GM21529 (cell line): ENCODE measurements around the gene IFT172.

Source experiments
- ATAC-seq: cut with Tn5 transposase; IDR thresholded peaks from one replicate; pipeline ENCODE4 v1.9.1; 2021; ENCODE audit not compliant: unreplicated experiment

Gene IFT172

DNA sequence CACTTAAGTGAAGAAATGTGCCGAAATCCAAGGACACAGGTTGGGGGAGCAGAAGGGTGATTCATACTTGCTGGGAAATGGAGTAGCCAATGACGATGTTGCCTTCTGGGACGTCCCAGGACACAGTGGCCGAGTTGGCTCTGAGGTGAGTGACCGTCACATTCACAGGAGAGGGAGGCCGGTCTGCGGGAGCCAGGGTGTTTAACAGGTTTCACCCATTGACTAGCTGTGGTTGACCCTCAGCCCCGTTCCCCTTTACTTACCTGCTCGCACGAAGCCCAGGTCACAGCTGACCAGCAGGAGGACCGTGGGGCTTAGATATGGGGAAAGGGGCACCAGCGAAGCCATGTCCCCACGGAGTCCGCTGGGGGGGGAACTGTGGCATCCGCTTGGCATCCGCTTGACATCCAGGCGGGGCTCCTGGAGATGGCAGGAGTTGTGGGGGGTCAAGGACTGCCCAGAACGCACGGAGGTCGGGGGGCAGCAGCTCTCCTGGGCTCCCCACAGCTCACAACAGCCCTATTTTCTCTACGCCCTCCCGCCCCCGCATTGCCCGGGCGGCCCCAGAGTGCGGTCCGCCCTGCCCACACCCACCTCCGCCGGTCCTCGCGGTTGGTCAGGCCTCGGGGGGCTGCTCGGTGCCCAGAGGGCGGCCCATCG lies 4.9 kb upstream of the IFT172 start:
- ATAC-seq = no peak

- ATAC-seq = no peak
Measured at GRCh38 chr2:27493948-27494283, 4.4 kb upstream of the IFT172 start.

- no peak for ATAC-seq
Measured at GRCh38 chr2:27492557-27492956, 3.0 kb upstream of the IFT172 start.

DNA sequence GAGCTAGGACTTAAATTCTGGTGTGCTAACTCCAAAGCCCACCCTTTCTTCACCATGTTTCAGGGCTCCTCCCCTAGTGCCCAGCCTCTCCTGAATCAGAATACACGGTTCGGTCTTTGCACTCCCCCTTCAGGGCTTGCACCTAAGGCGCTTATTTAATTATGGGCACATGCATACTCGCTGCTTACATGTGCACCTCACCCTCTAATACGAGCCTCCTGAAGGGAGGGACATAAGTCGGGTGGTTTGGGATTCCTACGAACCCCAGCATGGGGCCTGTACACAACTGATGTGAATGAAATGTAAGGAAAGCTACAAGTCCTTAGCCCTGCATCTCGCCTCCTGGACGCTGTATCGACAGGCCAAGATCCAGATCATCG lies 435 bp downstream of the IFT172 start:
- no peak for ATAC-seq

DNA sequence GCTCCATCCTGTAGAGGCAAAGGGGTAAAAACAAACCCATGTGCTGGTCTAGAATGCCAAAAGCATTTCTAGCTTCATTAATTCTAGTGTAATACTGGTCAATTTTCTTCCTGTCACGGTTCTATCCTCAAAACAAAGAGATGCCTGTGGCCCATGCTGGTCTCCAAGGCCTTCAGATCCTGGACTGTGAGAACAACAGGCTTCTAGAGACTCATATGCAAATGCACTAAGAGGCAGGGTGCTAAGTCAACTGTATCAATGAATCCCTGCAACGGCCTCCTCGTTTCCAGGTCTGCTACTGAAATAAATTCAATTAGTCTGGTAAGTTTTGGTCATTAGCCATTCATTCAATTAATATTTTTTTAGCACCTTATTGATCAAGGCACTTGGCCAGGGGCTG lies 4.0 kb downstream of the IFT172 start:
- ATAC-seq = no peak

DNA sequence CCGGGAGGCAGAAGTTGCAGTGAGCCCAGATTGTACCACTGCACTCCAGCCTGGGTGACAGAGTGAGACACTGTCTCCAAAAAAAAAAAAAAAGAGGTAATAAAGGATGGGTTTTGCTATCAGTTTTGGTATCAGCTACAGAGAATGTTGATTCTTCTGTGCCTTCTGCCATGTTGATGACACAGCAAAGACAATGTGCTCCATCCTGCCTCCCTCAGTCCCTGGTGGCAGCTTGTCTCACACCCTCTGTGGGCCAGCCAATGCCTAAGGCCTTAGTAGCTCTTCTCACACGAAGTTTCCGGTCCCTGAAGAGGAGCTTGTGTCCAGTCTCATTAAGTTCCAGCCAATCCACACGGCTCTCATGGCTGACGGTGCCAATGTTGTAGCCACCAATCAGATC lies 17.6 kb downstream of the IFT172 start:
- ATAC-seq = no peak

GRCh38 chr2:27464443-27464842 lies 25.1 kb downstream of the IFT172 start:
- ATAC-seq = no peak

DNA sequence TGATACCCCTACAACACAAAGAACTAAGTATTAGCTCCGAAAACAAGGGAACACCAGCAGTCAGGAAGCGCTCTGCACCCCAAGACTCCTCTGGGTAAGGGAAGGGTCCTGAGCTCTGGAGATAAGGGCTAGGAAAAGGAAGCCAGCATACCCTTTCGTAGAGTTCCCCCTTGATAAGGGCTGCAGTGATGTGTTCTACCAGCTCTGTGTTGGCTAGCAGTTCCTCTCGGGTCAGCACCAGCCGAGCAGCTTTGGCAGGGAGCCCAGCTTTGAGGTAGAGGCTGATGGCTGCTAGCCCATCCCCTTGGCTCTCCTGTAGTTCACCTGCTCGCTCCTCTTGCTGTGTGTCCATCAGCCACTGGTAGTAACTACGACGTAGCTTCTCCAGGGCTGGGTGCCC lies 28.4 kb downstream of the IFT172 start:
- no peak for ATAC-seq

DNA sequence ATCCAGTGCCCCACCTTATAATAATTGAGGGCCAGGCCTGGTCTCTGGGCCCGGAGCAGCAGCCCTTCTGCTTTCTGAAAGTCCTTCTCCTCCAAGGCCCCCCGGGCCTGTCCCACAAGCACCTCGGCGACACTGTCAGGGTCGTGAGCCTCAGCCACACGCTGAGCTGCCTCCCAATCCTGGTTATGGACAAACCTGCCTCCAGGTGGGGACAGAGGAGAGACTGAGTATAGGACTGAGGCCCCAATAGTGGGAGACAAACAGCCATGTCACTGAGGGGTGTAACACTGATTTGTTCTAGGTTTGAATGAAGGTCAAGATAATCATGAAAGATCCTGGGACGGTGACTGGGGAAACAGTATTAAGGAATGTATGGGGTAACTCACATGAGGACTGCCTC lies 35.6 kb downstream of the IFT172 start:
- ATAC-seq = no peak

- no peak for ATAC-seq
Measured at GRCh38 chr2:27451095-27451494, 38.4 kb downstream of the IFT172 start.

DNA sequence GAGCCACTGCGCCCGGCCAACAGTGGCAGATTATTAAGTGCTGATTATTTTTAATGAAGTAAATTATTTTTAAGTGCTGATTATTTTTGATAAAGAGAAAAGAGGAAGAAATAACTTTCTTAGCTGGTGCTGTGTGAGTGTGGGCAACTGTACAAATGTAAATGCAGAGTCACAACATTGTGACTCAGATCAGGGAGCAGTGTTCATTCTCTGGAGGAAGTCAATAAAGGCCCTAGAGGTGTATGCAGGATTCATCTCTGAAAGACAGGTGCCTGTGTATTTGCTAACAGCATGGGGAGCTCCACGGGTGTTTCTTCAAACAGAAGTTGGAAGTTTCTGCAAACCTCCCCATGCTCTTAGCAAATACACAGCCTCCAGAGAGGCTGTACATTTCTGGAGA lies 41.2 kb downstream of the IFT172 start:
- no peak for ATAC-seq

- no peak for ATAC-seq
Measured at GRCh38 chr2:27446057-27446456, 43.5 kb downstream of the IFT172 start.

- no peak for ATAC-seq
Measured at GRCh38 chr2:27445615-27446014, 43.9 kb downstream of the IFT172 start.

DNA sequence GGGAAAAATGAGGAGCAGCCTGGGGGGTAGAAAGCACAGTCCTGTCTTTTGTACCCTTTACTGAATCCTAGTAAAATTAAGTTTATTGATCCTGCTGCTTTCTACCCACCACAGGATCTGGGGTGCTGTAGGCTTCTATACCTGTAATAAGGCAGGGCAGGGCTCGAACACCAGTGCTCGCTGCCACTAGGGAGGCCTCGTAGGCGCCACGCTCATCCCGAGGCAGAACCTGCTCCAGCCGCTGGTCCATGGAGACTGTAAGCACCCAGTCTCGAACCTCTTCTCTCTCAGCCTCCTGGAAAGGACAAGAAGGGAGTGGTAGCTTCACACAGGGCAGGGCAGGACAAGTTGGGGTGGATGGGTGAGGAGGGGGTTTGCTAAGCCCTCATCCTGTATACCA lies 44.4 kb downstream of the IFT172 start:
- no peak for ATAC-seq

GRCh38 chr2:27442920-27443282 lies 46.6 kb downstream of the IFT172 start:
- no peak for ATAC-seq

GRCh38 chr2:27441958-27442919 lies 47.3 kb downstream of the IFT172 start, which contains the start of gene KRTCAP3:
KRTCAP3 (plus strand) TSS chr2:27442381; CDS start chr2:27442413, 32 bp downstream.
- ATAC-seq = no peak

GRCh38 chr2:27441226-27441926 lies 48.2 kb downstream of the IFT172 start:
- ATAC-seq = no peak

DNA sequence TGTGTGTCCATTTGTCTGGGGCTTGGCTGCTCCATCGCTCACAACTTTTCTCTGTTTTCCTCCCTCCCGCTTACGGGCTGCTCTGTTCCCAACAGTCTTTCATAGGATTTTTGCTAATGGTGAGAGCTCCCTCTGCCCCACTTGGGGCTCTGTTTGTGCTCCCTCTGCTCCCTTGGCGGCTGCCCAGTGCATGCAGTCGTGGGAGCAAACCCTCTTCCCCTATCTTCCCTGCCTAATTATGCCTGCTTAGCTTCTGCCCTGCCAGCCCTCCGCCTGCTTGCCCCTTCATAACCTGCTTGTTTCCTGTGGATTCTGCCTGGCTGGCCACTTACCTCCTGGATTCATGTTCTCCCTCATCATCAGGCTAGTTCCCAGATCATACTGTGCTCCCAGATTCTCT lies 53.9 kb downstream of the IFT172 start:
- no peak for ATAC-seq

DNA sequence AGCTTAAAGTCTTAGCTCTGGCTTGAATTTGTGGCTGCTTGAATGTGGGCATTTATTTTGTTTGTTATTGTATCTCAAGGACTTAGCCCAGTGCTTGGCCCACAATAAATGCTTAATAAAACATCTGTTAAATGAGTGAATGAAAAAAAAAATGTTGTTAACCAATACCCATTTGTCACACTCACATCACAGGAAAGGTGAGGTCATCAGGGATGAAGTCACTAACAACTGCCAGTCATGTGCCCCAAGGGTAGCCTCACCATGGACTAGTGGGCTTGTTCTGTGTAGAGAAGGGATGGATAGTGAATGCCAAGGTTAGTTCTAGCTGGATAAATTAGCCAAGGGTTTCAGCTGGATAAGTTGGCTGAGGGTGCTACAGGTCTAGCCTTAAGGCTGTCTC lies 58.1 kb downstream of the IFT172 start:
- no peak for ATAC-seq

- ATAC-seq = peak; percentile 65
Measured at GRCh38 chr2:27428978-27429541, 60.5 kb downstream of the IFT172 start.

- peak; percentile 87 for ATAC-seq
Measured at GRCh38 chr2:27428213-27428977, 61.1 kb downstream of the IFT172 start, which contains the start of gene NRBP1. NRBP1 (plus strand) TSS chr2:27428631; CDS start chr2:27433274, 4,643 bp downstream.
